ENCODE data around the gene LATS1. TPM values are rescaled to one million over a fixed set of nuclear protein-coding genes. Genes with fewer than 3 reads are reported as not detected.

Gene LATS1
- total RNA-seq, 1 donor from 2014 or later = 31.5 TPM

DNA sequence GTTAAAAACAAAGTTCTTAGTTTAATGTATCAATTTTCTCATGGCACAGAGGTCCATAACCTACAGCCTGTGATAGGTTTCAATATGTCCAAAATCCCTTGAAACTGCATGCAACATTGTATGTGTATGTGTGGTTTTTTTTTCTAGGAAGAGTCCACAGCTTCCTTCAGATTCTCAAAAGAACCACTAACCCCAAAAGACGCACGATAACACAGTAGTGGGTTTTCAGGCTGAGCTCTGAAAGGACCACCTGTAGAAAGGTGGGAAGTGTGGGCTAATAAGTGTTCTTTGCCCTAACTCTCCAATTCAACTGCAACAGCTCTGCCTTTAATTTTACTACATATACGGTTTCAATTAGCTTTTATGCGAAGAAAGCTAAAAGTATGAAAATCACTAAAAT is 57.9 kb downstream of the LATS1 start:
- peaks cover 2% of the 10 kb centered on the region for H3K9me3 Mint-ChIP-seq (ENCODE audit: unreplicated experiment)
- no peak overlapping the region for H3K27ac Mint-ChIP-seq (ENCODE audit: unreplicated experiment)
- no peak overlapping the region for H3K4me3 Mint-ChIP-seq (ENCODE audit: unreplicated experiment)
- H3K27me3 Mint-ChIP-seq (ENCODE audit: unreplicated experiment) = no peaks in the 10 kb centered on the region
- H3K36me3 Mint-ChIP-seq (ENCODE audit: unreplicated experiment) = no peaks in the 10 kb centered on the region
- H3K4me1 Mint-ChIP-seq (ENCODE audit: low read depth, unreplicated experiment) = no peaks in the 10 kb centered on the region
- TF ChIP-seq, protein P1, sequence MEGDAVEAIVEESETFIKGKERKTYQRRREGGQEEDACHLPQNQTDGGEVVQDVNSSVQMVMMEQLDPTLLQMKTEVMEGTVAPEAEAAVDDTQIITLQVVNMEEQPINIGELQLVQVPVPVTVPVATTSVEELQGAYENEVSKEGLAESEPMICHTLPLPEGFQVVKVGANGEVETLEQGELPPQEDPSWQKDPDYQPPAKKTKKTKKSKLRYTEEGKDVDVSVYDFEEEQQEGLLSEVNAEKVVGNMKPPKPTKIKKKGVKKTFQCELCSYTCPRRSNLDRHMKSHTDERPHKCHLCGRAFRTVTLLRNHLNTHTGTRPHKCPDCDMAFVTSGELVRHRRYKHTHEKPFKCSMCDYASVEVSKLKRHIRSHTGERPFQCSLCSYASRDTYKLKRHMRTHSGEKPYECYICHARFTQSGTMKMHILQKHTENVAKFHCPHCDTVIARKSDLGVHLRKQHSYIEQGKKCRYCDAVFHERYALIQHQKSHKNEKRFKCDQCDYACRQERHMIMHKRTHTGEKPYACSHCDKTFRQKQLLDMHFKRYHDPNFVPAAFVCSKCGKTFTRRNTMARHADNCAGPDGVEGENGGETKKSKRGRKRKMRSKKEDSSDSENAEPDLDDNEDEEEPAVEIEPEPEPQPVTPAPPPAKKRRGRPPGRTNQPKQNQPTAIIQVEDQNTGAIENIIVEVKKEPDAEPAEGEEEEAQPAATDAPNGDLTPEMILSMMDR (IDR thresholded peaks at IDR 0.05; ENCODE audit: partially characterized antibody, unreplicated experiment) = no peak
- DNase-seq = no peak

- no peak for DNase-seq
- TF ChIP-seq, protein P1 (IDR thresholded peaks at IDR 0.05; ENCODE audit: partially characterized antibody, unreplicated experiment) = no peak
- no peaks in the 10 kb centered on the region for H3K27me3 Mint-ChIP-seq (ENCODE audit: unreplicated experiment)
- H3K9me3 Mint-ChIP-seq (ENCODE audit: unreplicated experiment) = peaks cover 2% of the 10 kb centered on the region
- H3K4me3 Mint-ChIP-seq (ENCODE audit: unreplicated experiment) = no peak overlapping the region
- no peaks in the 10 kb centered on the region for H3K36me3 Mint-ChIP-seq (ENCODE audit: unreplicated experiment)
- H3K27ac Mint-ChIP-seq (ENCODE audit: unreplicated experiment) = no peak overlapping the region
- H3K4me1 Mint-ChIP-seq (ENCODE audit: low read depth, unreplicated experiment) = no peaks in the 10 kb centered on the region
These were observed 60.5 kb downstream of the LATS1 start for GRCh38 chr6:149657441-149657840.

DNA sequence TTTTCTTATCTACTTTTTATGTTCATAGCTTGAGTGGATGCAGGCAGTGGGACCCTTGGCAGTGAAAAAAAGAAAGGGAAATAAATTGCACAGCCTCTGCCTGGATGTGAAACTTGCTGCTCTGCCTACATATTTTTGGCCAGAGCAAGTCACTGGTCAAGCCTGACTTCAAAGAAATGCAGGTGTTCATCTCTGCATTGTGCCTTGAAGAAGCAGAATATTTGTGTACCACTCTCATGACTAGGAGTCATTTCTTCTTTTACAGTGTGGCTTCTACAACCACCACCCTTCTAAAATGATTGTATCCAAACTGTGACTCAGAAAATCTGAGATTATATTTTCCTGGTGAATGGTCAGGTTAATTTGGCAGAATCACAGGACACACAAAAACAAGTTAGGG is 66.8 kb downstream of the LATS1 start:
- Mint-ChIP-seq H3K9me3 (ENCODE audit: unreplicated experiment) (peaks cover 2% of the 10 kb centered on the region), H3K27ac (ENCODE audit: unreplicated experiment) (no peak overlapping the region), H3K27me3 (ENCODE audit: unreplicated experiment) (no peaks in the 10 kb centered on the region), H3K4me1 (ENCODE audit: low read depth, unreplicated experiment) (no peaks in the 10 kb centered on the region), H3K36me3 (ENCODE audit: unreplicated experiment) (no peaks in the 10 kb centered on the region), H3K4me3 (ENCODE audit: unreplicated experiment) (no peak overlapping the region)
- TF ChIP-seq, protein P1 (IDR thresholded peaks at IDR 0.05; ENCODE audit: partially characterized antibody, unreplicated experiment) = no peak
- no peak for DNase-seq

- H3K4me3 Mint-ChIP-seq (ENCODE audit: unreplicated experiment) = peak within 1 kb of the TSS; percentile 91
- DNase-seq = peak; percentile 90
- H3K27ac Mint-ChIP-seq (ENCODE audit: unreplicated experiment) = peak within 1 kb of the TSS; percentile 89
- TF ChIP-seq, protein P1 (IDR thresholded peaks at IDR 0.05; ENCODE audit: partially characterized antibody, unreplicated experiment) = no peak
- no peaks in the 10 kb centered on the region for H3K4me1 Mint-ChIP-seq (ENCODE audit: low read depth, unreplicated experiment)
- no peaks in the 10 kb centered on the region for H3K36me3 Mint-ChIP-seq (ENCODE audit: unreplicated experiment)
- H3K27me3 Mint-ChIP-seq (ENCODE audit: unreplicated experiment) = no peaks in the 10 kb centered on the region
- H3K9me3 Mint-ChIP-seq (ENCODE audit: unreplicated experiment) = no peaks in the 10 kb centered on the region
These were observed 69.5 kb downstream of the LATS1 start, which contains the start of gene KATNA1 for GRCh38 chr6:149648148-149649145. KATNA1 (minus strand) TSS chr6:149648714; CDS start chr6:149638547, 10,167 bp downstream.

- no peak for DNase-seq
- Mint-ChIP-seq H3K27ac (ENCODE audit: unreplicated experiment) (no peak overlapping the region), H3K4me3 (ENCODE audit: unreplicated experiment) (no peak overlapping the region), H3K9me3 (ENCODE audit: unreplicated experiment) (no peaks in the 10 kb centered on the region), H3K36me3 (ENCODE audit: unreplicated experiment) (no peaks in the 10 kb centered on the region), H3K4me1 (ENCODE audit: low read depth, unreplicated experiment) (no peaks in the 10 kb centered on the region), H3K27me3 (ENCODE audit: unreplicated experiment) (no peaks in the 10 kb centered on the region)
- TF ChIP-seq, protein P1 (IDR thresholded peaks at IDR 0.05; ENCODE audit: partially characterized antibody, unreplicated experiment) = no peak
These were observed 71.3 kb downstream of the LATS1 start for GRCh38 chr6:149646599-149646998.

Data from glutamatergic neuron (in vitro differentiated cells).